ENCODE data around the gene GTF2H4. TPM values are rescaled to one million over a fixed set of nuclear protein-coding genes. Genes with fewer than 3 reads are reported as not detected.
"Not testable (repeated sequence)": the region's sequence is repeated elsewhere in the genome, so short reads cannot be mapped to it uniquely, and the experiment has no call there.

The GTF2H4 gene
- total RNA-seq, 1 donor from 2014 or later = 37.0 TPM

- DNase-seq (ENCODE audit: low spot score) = no peak
Measured at GRCh38 chr6:30894935-30895334, 13.1 kb upstream of the GTF2H4 start.

GRCh38 chr6:30895343-30895742 lies 12.7 kb upstream of the GTF2H4 start:
- DNase-seq (ENCODE audit: low spot score) = no peak

GRCh38 chr6:30896541-30896940 lies 11.5 kb upstream of the GTF2H4 start:
- DNase-seq (ENCODE audit: low spot score) = no peak

GRCh38 chr6:30897882-30898281 lies 10.1 kb upstream of the GTF2H4 start:
- no peak for DNase-seq (ENCODE audit: low spot score)

- no peak for DNase-seq (ENCODE audit: low spot score)
Measured at GRCh38 chr6:30898750-30899360, 9.2 kb upstream of the GTF2H4 start.

GRCh38 chr6:30900863-30901417 lies 7.1 kb upstream of the GTF2H4 start:
- DNase-seq (ENCODE audit: low spot score) = no peak

GRCh38 chr6:30901436-30901835 lies 6.6 kb upstream of the GTF2H4 start:
- DNase-seq (ENCODE audit: low spot score) = no peak

- not testable (repeated sequence) for DNase-seq (ENCODE audit: low spot score)
Measured at GRCh38 chr6:30902196-30902595, 5.8 kb upstream of the GTF2H4 start.

- DNase-seq (ENCODE audit: low spot score) = no peak
Measured at GRCh38 chr6:30902709-30903108, 5.3 kb upstream of the GTF2H4 start.

- no peak for DNase-seq (ENCODE audit: low spot score)
Measured at GRCh38 chr6:30903236-30903635, 4.8 kb upstream of the GTF2H4 start.

- DNase-seq (ENCODE audit: low spot score) = peak; percentile 53
Measured at GRCh38 chr6:30907290-30907757, 683 bp upstream of the GTF2H4 start.

- no peak for DNase-seq (ENCODE audit: low spot score)
Measured at GRCh38 chr6:30908700-30909099, 693 bp downstream of the GTF2H4 start.

GRCh38 chr6:30910473-30910872 lies 2.5 kb downstream of the GTF2H4 start:
- DNase-seq (ENCODE audit: low spot score) = not testable (repeated sequence)

- DNase-seq (ENCODE audit: low spot score) = no peak
Measured at GRCh38 chr6:30912746-30913520, 4.9 kb downstream of the GTF2H4 start.

GRCh38 chr6:30913721-30914075 lies 5.7 kb downstream of the GTF2H4 start:
- no peak for DNase-seq (ENCODE audit: low spot score)

GRCh38 chr6:30914076-30914853 lies 6.3 kb downstream of the GTF2H4 start, which contains the start of gene VARS2:
Gene VARS2 (plus strand): TSS chr6:30914238. CDS start chr6:30914837, 599 bp downstream.
- DNase-seq (ENCODE audit: low spot score) = peak; percentile 95

- no peak for DNase-seq (ENCODE audit: low spot score)
Measured at GRCh38 chr6:30914854-30915590, 7.0 kb downstream of the GTF2H4 start.

- DNase-seq (ENCODE audit: low spot score) = peak; percentile 53
Measured at GRCh38 chr6:30915591-30915946, 7.6 kb downstream of the GTF2H4 start.

GRCh38 chr6:30917041-30917440 lies 9.0 kb downstream of the GTF2H4 start:
- DNase-seq (ENCODE audit: low spot score) = no peak

- DNase-seq (ENCODE audit: low spot score) = no peak
Measured at GRCh38 chr6:30917487-30917886, 9.5 kb downstream of the GTF2H4 start.

- no peak for DNase-seq (ENCODE audit: low spot score)
Measured at GRCh38 chr6:30918670-30919069, 10.7 kb downstream of the GTF2H4 start.

- DNase-seq (ENCODE audit: low spot score) = no peak
Measured at GRCh38 chr6:30922447-30922852, 14.4 kb downstream of the GTF2H4 start.
